Measurements from ENCODE around the gene SERPINA4.

SERPINA4 gene

DNA sequence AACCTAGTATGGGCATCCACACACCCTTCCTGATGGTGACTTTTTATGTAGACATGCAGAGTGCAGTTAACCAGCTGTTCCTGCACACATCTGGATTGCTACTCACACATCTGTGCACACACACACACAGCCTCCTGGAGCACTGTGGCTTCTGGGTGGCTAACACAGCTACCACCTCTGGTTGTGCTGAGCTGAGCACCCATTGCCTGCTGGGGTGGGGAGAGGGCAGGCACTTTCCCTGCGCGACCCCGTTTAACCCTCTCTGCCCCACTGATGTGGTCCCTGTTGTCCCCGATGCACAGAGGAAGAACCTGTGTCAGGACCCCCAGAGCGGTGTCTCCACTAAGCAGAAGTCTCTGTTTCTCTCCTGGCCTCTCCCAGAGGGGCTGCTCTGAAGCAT is 36.5 kb downstream of the SERPINA4 start:
- DNase-seq (ENCODE audit: low spot score), result no peak
- Histone ChIP-seq H3K4me3 (no peak overlapping the region), H3K27ac (no peak overlapping the region)
- no peak for TF ChIP-seq CTCF (IDR thresholded peaks at IDR 0.05)

- TF ChIP-seq CTCF (IDR thresholded peaks at IDR 0.05), result no peak
- no peak for DNase-seq (ENCODE audit: low spot score)
- Histone ChIP-seq H3K27ac (peak overlapping the region in 1 of 2 donors; percentile 68), H3K4me3 (no peak overlapping the region)
These were observed 37.2 kb downstream of the SERPINA4 start for GRCh38 chr14:94598506-94598815.

DNA sequence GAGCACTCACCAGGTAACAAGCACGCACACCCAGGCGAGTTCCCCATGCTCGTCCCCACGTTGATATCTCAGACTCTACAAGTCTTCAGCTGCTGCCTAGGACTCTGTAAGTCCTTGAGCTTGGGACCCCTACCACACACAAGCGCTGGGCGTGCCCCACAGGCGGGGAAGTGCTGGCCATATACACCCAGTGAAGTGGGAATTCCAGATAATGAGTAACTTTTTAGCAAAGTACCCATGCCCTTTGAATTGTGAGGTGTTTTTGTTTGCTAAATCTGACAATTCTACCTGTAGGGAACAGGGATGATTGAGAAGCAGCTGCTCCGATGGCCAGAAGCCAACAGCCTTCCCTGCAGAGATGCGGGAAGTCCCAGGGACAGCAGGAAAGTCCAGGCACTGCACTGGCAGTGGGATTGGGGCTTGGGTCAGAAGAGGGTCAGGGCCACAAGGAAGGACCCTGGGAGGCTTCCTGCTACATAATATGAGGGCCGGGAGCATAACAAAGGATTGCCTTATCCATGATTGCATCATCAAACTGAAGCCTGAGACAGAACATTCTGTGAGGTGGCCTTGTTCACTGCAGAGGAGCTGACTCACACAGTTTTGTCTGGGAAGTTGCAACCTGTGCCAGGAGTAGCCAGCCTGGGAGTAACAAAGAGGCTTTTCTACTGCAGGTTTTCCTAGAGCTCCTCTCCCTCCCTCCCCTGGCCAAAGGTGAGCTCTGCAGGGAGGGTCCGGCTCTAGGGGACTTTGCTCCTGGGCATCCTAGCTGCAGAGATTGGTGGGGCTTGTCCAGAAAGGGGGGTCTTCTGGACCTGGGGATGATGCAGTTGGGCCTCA is 37.8 kb downstream of the SERPINA4 start:
- DNase-seq (ENCODE audit: low spot score), result no peak
- Histone ChIP-seq H3K27ac (peak overlapping the region; percentile 65 to 82), H3K4me3 (no peak overlapping the region)
- no peak for TF ChIP-seq CTCF (IDR thresholded peaks at IDR 0.05)

GRCh38 chr14:94599656-94600004 is 38.4 kb downstream of the SERPINA4 start:
- Histone ChIP-seq H3K27ac (peak overlapping the region; percentile 65 to 82), H3K4me3 (no peak overlapping the region)
- TF ChIP-seq CTCF (IDR thresholded peaks at IDR 0.05), result no peak
- no peak for DNase-seq (ENCODE audit: low spot score)

DNA sequence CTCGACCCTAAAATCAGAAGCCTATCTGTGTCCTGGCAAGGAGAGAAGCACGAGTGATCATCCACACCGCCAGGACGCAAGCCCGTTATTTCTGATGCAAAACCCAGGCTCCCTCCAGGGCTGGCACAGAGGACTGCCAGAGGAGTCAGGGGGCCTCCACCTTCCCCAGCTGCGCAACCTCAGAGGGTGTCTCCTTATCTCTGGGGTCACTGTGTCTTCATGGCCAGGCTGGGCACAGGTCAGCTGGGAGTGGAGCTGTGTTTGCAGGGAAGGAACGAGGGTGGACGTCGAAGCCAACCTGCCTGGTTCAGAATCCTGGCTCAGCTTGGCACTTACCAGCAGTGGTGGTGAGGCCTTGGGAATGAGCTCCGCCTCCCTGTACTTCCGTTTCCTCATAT is 38.9 kb downstream of the SERPINA4 start:
- no peak for DNase-seq (ENCODE audit: low spot score)
- Histone ChIP-seq H3K4me3 (no peak overlapping the region), H3K27ac (peak overlapping the region; percentile 65 to 82)
- no peak for TF ChIP-seq CTCF (IDR thresholded peaks at IDR 0.05)

DNA sequence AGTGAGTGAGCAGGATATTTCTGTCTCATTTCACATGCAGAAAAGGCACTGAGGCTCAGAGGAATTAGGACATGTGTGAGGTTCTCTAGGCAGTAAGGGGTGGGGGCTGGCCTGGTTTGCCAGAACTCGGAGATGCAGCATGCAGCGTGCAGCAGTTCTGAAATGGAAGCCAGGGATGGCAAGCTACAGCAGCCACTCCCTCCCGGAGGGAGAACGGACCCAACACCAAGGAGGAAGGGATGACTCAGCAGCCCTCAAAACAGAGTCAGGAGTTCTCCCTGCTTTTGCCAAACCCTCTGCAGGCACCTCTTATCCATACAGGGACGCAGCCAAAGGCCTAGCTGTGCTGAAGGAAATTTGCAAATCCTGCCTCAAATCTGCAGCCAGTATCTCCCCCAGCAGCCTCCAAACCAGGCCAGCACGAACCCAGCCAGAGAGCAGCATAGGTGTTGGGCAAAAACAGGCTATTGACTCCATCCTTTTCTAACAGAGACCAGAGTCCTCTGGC is 40.7 kb downstream of the SERPINA4 start:
- H3K27ac ChIP-seq, result peak overlapping the region; percentile 51 to 81
- TF ChIP-seq CTCF (IDR thresholded peaks at IDR 0.05), result no peak

GRCh38 chr14:94602722-94603121 is 41.5 kb downstream of the SERPINA4 start:
- no peak for DNase-seq (ENCODE audit: low spot score)
- H3K4me3 ChIP-seq, result no peak overlapping the region
- peak overlapping the region; percentile 51 to 81 for H3K27ac ChIP-seq
- no peak for TF ChIP-seq CTCF (IDR thresholded peaks at IDR 0.05)

More for the DNA sequence above, 40.7 kb downstream of the SERPINA4 start:
- H3K4me3 ChIP-seq, result no peak overlapping the region
- DNase-seq (ENCODE audit: low spot score), result no peak
